ENCODE measurements around the gene TMUB2. TPM values are rescaled to one million over a fixed set of nuclear protein-coding genes. Genes with fewer than 3 reads are reported as not detected.
A peak's percentile ranks its signal among the peaks of the same experiment; 100 is the strongest.
"Not testable (repeated sequence)": the region's sequence is repeated elsewhere in the genome, so short reads cannot be mapped to it uniquely, and the experiment has no call there.

The TMUB2 gene
- 10 to 100 TPM; 31.4 to 34.1 TPM for total RNA-seq

DNA sequence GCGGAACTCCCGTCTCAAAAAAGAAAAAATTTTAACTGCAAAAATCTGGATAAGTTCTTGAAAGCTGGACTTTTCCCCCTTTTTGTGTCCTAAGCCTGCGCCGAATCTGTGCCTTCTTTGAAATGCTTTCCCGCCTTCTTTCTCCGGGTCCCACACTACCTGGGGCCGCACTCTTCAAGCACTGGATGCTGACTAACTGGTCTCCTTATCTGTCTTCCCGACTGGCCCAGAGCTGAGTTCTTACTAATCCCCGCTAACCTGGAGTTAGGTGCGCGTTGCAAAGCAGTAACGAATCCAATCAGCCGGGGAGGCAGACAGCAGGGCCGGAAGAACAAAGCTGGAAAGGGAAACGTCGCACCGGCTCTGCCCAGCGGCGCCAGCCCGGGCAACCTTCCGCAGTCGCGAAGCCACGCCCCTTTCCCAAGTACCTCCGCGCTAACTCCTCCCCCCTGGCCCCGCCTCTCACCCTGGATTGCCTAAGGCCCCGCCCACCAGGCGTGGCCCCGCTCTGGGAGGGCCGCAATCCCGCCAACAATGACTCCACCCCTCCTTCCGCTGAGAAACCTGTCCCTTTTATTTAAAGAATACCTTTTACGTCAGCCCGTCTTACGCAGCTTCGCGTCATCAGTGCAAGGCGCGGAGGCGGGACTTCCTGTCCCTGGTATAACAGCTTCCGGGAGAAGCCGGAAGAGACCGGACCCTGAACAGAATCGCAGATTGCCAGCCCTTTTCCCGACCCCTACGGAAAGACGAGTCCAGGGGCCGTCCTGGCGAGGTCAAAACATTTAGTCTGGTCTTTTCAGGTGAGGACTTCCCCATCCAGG, at the start of gene TMUB2:
TMUB2 (plus strand) TSS at position 666 of the 824 bp plus-strand sequence. CDS start 737 bp downstream, outside the sequence.
- no peaks in the 10 kb centered on the region for H3K9me3 Mint-ChIP-seq (ENCODE audit: low read depth)
- H3K27ac Mint-ChIP-seq, result peak within 1 kb of the TSS; percentile 98
- CTCF ChIA-PET, result interaction anchor here (0.8 to 4.8 kb wide), 19 partner anchors 12 to 243 kb away, joined by 3 to 32 read pairs (median 5); partner anchors contain the start of genes ATXN7L3, GRN, HDAC5 and HROB
- no peaks in the 10 kb centered on the region for H3K27me3 Mint-ChIP-seq
- ATAC-seq (peak; percentile 91), DNase-seq (peak; percentile 99)
- peaks cover 20% of the 10 kb centered on the region for H3K36me3 Mint-ChIP-seq
- peak within 1 kb of the TSS; percentile 98 for H3K4me3 Mint-ChIP-seq
- peaks cover 42% of the 10 kb centered on the region for H3K4me1 Mint-ChIP-seq

DNA sequence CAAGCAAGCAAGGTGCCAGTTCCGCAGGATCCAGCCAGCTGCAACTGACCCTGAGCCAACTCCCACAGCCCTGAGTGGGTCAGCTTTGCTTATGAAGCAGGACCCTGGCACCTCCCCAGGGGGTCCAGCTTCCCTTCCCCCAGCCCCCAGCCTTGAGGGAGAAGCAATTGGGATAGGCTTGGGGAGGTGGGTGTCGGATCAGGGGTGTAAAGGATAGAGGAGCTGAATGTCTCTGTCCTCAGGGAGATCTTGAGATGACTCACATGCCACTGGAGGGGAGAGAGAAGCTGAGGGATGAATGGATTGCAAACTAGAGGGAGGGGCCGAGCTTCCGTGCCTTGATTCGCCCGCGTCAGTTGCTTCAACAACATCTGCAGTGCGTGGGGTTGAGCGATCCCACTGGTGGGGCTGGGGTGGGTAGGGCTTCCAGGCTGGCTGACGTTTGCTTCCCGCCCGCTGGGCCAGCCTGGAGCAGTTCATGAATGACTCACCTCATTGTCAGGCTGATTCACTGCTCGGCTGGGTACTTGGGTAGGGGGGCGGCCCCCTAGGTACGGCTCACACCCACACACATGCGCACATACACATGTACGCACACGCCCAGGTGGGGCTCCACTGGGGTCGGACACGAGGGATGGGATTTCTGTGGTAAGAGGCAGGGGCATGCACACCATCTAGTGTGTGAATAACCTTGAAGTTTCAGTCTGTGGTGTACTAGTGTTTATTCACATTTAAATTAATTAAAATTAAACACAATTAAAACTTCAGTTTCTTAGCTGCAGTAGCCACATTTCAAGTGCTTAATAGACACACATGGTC, 48.7 kb upstream of the TMUB2 start:
- Mint-ChIP-seq H3K27ac (no peak overlapping the region), H3K4me3 (peak overlapping the region; percentile 40), H3K9me3 (ENCODE audit: low read depth) (no peaks in the 10 kb centered on the region), H3K4me1 (peaks cover 25% of the 10 kb centered on the region), H3K27me3 (no peaks in the 10 kb centered on the region), H3K36me3 (no peaks in the 10 kb centered on the region)
- peak; percentile 73 for DNase-seq
- peak; percentile 38 for ATAC-seq
- CTCF ChIA-PET, result interaction anchor here (0.8 to 2.5 kb wide), 6 partner anchors 8 to 71 kb away, joined by 3 to 12 read pairs (median 4); partner anchors contain the start of gene HDAC5

DNA sequence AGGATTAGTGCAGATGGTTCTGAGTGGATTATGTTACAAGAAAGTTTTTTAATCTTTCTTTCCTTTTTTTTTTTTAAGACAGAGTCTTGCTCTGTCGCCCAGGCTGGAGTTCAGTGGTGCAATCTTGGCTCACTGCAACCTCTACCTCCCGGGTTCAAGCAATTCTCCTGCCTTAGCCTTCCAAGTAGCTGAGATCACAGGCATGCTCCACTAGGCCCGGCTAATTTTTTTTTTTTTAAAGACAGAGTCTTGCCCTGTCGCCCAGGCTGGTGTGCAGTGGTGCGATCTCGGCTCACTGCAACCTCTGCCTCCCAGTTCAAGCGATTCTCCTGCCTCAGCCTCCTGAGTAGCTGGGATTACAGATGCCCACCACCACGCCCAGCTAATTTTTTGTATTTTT, 42.9 kb upstream of the TMUB2 start:
- not testable (repeated sequence) for H3K4me3 Mint-ChIP-seq; H3K27me3 Mint-ChIP-seq; ATAC-seq; DNase-seq; H3K9me3 Mint-ChIP-seq (ENCODE audit: low read depth); H3K27ac Mint-ChIP-seq
- CTCF ChIA-PET, result interaction anchor here (0.8 to 2.1 kb wide), 2 partner anchors 7 to 36 kb away, joined by 3 to 8 read pairs; no protein-coding TSS in a partner anchor
- Mint-ChIP-seq H3K36me3 (peaks cover 18% of the 10 kb centered on the region), H3K4me1 (peaks cover 16% of the 10 kb centered on the region)

- ATAC-seq (no peak), DNase-seq (no peak)
- peaks cover 21% of the 10 kb centered on the region for H3K4me1 Mint-ChIP-seq
- H3K9me3 Mint-ChIP-seq (ENCODE audit: low read depth), result no peaks in the 10 kb centered on the region
- CTCF ChIA-PET, result interaction anchor here (0.6 to 2.1 kb wide), 4 partner anchors 9 to 30 kb away, joined by 3 to 5 read pairs (median 4); partner anchors contain the start of gene HDAC5
- H3K4me3 Mint-ChIP-seq, result no peak overlapping the region
- no peaks in the 10 kb centered on the region for H3K27me3 Mint-ChIP-seq
- peak overlapping the region; percentile 52 for H3K27ac Mint-ChIP-seq
- H3K36me3 Mint-ChIP-seq, result peaks cover 23% of the 10 kb centered on the region
These were observed 41.6 kb upstream of the TMUB2 start for GRCh38 chr17:44144966-44145739.

GRCh38 chr17:44146375-44147346, 40.1 kb upstream of the TMUB2 start:
- Mint-ChIP-seq H3K9me3 (ENCODE audit: low read depth) (no peaks in the 10 kb centered on the region), H3K36me3 (peaks cover 23% of the 10 kb centered on the region), H3K4me3 (no peak overlapping the region), H3K4me1 (peaks cover 27% of the 10 kb centered on the region), H3K27me3 (no peaks in the 10 kb centered on the region), H3K27ac (peak overlapping the region; percentile 9)
- DNase-seq (no peak), ATAC-seq (no peak)
- CTCF ChIA-PET, result interaction anchor here (1.6 to 2.1 kb wide), 2 partner anchors 23 kb away, joined by 4 to 5 read pairs; partner anchors contain the start of gene HDAC5

DNA sequence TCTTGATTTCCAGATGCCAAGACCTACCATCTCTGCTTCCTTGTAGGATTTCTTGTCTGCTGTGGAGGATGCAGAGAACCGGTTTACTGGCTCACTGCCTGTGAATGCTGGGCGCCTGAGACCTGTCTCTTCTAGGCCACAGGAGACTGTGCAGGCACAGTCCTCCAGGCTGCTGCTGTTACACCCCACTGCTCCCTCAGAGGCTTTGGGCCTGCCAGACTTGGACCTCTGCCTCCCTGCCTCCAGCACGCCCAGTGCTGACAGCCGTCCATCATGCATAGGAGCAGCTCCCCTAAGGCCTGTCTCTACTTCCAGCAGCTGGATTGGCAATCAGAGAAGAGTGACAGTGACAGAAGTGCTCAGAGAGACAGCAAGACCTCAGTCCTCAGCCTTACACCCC, 39.0 kb upstream of the TMUB2 start:
- H3K27ac Mint-ChIP-seq, result no peak overlapping the region
- no peak overlapping the region for H3K4me3 Mint-ChIP-seq
- no peak for DNase-seq
- ATAC-seq, result no peak
- no peaks in the 10 kb centered on the region for H3K9me3 Mint-ChIP-seq (ENCODE audit: low read depth)
- peaks cover 29% of the 10 kb centered on the region for H3K36me3 Mint-ChIP-seq
- CTCF ChIA-PET, result interaction anchor here (1.1 to 1.2 kb wide), 2 partner anchors 23 to 24 kb away, joined by 3 to 5 read pairs; partner anchors contain the start of genes ASB16 and HDAC5
- no peaks in the 10 kb centered on the region for H3K27me3 Mint-ChIP-seq
- H3K4me1 Mint-ChIP-seq, result peaks cover 24% of the 10 kb centered on the region

DNA sequence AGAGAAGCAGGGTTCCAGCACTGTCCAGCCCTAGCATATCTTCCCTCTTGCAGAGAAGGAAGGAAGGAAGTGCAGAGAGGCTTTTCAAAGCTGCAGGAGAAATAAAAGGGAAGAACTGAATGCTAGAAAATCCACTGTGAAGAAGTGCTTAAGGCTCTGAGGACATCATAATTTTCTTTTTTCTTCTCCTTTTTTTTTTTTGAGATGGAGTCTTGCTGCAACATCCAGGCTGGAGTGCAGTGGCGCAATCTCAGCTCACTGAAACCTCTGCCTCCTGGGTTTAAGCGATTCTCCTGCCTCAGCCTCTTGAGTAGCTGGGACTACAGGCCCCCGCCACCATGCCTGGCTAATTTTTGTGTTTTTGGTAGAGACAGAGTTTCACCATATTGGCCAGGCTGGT, 37.7 kb upstream of the TMUB2 start:
- not testable (repeated sequence) for DNase-seq; H3K27ac Mint-ChIP-seq; H3K9me3 Mint-ChIP-seq (ENCODE audit: low read depth); H3K27me3 Mint-ChIP-seq; H3K4me3 Mint-ChIP-seq; ATAC-seq
- Mint-ChIP-seq H3K36me3 (peaks cover 31% of the 10 kb centered on the region), H3K4me1 (peaks cover 24% of the 10 kb centered on the region)
- CTCF ChIA-PET, result interaction anchor here (1.1 to 1.2 kb wide), 2 partner anchors 19 to 22 kb away, joined by 3 to 5 read pairs; partner anchors contain the start of gene ASB16

- Mint-ChIP-seq H3K4me1 (peaks cover 24% of the 10 kb centered on the region), H3K27me3 (no peaks in the 10 kb centered on the region), H3K27ac (no peak overlapping the region), H3K9me3 (ENCODE audit: low read depth) (no peaks in the 10 kb centered on the region), H3K4me3 (no peak overlapping the region), H3K36me3 (peaks cover 31% of the 10 kb centered on the region)
- CTCF ChIA-PET, result interaction anchor here (1.1 to 2.6 kb wide), 7 partner anchors 9 to 36 kb away, joined by 3 to 11 read pairs (median 5); partner anchors contain the start of genes HDAC5 and TMUB2
- DNase-seq (no peak), ATAC-seq (no peak)
These were observed 36.9 kb upstream of the TMUB2 start for GRCh38 chr17:44149750-44150329.

DNA sequence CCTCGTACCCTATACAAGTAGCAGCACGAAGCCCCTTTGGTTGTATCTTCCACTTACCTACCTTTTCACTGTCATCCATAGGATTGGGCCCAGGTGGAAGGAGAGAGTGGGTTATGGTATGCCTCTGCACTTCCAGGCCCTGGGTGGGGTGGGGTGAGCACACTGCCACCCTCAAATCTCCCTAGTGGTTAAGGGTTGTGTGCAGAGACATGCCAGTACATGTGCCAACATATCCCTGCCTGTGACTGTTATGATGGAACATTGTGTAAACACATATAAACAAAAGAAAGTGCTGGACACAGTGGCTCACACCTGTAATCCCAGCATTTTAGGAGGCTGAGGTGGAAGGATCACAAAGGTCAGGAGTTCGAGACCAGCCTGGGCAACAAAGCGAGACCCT, 33.9 kb upstream of the TMUB2 start:
- Mint-ChIP-seq H3K4me3 (no peak overlapping the region), H3K9me3 (ENCODE audit: low read depth) (no peaks in the 10 kb centered on the region), H3K27me3 (no peaks in the 10 kb centered on the region), H3K36me3 (peaks cover 27% of the 10 kb centered on the region), H3K27ac (peak overlapping the region; percentile 27), H3K4me1 (peaks cover 17% of the 10 kb centered on the region)
- CTCF ChIA-PET, result no interaction called here
- DNase-seq, result no peak
- no peak for ATAC-seq

- CTCF ChIA-PET, result interaction anchor here (0.6 to 2.1 kb wide), 5 partner anchors 14 to 222 kb away, joined by 3 to 4 read pairs (median 3); partner anchors contain the start of gene HROB
- H3K9me3 Mint-ChIP-seq (ENCODE audit: low read depth), result no peaks in the 10 kb centered on the region
- no peaks in the 10 kb centered on the region for H3K27me3 Mint-ChIP-seq
- DNase-seq (no peak), ATAC-seq (no peak)
- no peak overlapping the region for H3K4me3 Mint-ChIP-seq
- H3K27ac Mint-ChIP-seq, result no peak overlapping the region
- H3K4me1 Mint-ChIP-seq, result peaks cover 20% of the 10 kb centered on the region
- H3K36me3 Mint-ChIP-seq, result peaks cover 25% of the 10 kb centered on the region
These were observed 31.3 kb upstream of the TMUB2 start for GRCh38 chr17:44155488-44155887.

DNA sequence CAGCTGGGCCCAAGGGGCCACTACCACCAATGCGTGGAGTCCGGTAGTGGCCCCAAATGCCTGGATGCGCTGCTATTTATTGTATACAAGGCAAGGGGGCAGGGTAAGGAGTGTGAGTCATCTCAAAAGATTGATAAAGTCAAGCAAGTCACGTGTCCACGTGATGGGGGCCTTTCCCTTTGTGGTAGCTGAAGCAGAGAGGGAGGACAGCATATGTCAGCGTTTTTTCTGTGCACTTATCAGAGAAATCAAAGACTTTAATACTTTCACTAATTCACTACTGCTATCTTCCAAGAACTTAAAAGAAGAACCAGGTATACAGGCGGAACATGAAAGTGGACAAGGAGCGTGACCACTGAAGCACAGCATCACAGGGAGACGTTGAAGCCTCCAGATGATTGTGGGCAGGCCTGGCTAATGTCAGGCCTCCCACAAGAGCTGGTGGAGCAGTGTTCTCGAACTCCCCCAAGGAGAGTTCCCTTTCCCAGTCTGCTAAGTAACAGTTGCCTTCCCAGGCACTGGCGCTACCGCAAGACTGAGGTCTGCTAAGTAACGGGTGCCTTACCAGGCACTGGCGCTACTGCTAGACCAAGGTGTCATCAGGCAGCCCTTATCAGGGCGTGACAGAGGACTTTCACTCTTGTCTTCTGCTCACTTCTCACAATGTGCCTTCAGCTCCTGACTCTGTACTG, 27.1 kb upstream of the TMUB2 start:
- Mint-ChIP-seq H3K4me1 (peaks cover 7% of the 10 kb centered on the region), H3K27ac (no peak overlapping the region), H3K9me3 (ENCODE audit: low read depth) (no peaks in the 10 kb centered on the region), H3K4me3 (no peak overlapping the region), H3K27me3 (no peaks in the 10 kb centered on the region), H3K36me3 (peaks cover 23% of the 10 kb centered on the region)
- ATAC-seq (peak; percentile 30), DNase-seq (peak; percentile 52)
- CTCF ChIA-PET, result interaction anchor here (2.7 kb wide), 1 partner anchor 8 kb away, joined by 10 read pairs; no protein-coding TSS in a partner anchor
